ENCODE data around the gene ACOT8. TPM values are rescaled to one million over a fixed set of nuclear protein-coding genes. Genes with fewer than 3 reads are reported as not detected.

ACOT8 gene
- total and polyA plus RNA-seq, 9 of the 15 experiments (the other 6 are each of a cell fraction or from before 2014, with no cell fraction given) = 8.2 to 46.7 (median 20.7) TPM

DNA sequence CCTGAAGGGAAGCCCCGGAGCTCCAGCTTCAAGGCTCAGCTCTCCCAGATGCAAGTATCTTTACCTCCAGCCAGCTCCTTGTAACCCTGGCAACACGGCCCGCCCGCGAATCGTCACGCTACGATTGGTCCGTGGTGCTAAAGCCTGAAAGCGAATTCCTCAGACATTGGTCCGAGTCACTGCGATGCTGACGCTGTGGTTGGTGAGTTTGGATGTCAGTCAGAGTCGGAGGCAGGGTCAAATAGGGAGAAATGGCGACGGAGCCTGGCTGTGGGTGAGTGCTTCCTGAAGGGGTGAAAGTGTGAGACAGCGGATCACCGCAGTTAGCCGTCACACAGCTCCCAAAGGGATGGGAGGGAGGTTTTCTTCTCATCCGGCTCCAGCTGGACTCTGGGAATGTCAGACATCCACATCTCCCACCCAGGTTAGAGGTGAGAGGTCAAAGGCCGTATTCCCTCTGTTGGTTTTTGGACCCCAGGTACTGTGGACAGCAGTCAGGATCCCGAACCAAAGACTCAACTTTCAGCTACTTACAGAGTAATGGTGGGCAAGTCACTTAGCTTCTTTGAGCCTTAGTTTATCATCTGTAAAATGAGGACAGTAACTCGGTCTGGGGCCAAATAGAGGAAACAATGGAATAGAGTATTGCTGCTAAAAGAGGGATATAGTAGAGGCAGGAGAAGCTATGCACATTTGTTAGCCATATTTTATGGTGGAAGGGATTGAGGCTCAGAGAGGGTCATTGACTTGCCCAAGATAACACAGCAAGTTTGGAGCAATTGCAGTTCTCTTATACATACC, 24.0 kb upstream of the ACOT8 start, which contains the start of gene ZSWIM1 (continued):
- TF ChIP-seq YBX1 (IDR thresholded peaks at IDR 0.05) (no peak), GATAD2B (IDR thresholded peaks at IDR 0.05; ENCODE audit: borderline replicate concordance) (no peak), SAFB (IDR thresholded peaks at IDR 0.05; ENCODE audit: borderline replicate concordance, low read depth, low read length) (no peak), ZBTB43 (CRISPR knock-in tag; IDR thresholded peaks at IDR 0.05) (no peak), HNRNPH1 (optimal IDR thresholded peaks at IDR 0.05; ENCODE audit: low read depth, low read length) (no peak), NCOR1 (IDR thresholded peaks at IDR 0.05) (no peak), MLLT1 (IDR thresholded peaks at IDR 0.05) (peak in 1 of 2 experiments; percentile 44; a peak in 1 of 4 replicates), ZBTB11 (CRISPR knock-in tag; IDR thresholded peaks at IDR 0.05) (no peak), E2F3 (CRISPR knock-in tag; IDR thresholded peaks at IDR 0.05) (no peak), NR2F6 (CRISPR knock-in tag; IDR thresholded peaks at IDR 0.05) (no peak), HDAC1 (IDR thresholded peaks at IDR 0.05) (peak in 1 of 2 experiments; percentile 71; a peak in 2 of 4 replicates), ETS1 (conservative IDR thresholded peaks at IDR 0.05; ENCODE audit: control insufficient read depth, low read depth, low read length) (no peak), HDAC8 (tag; IDR thresholded peaks at IDR 0.05) (no peak), SETDB1 (IDR thresholded peaks at IDR 0.05; ENCODE audit: low read length) (no peak), ZFP1 (CRISPR knock-in tag; IDR thresholded peaks at IDR 0.05) (no peak), SUPT5H (IDR thresholded peaks at IDR 0.05) (peak; percentile 95), SMARCC2 (IDR thresholded peaks at IDR 0.05; ENCODE audit: low read depth) (no peak), SIN3A (IDR thresholded peaks at IDR 0.05; ENCODE audit: borderline replicate concordance in 2 of 2, control insufficient read depth in 1 of 2, low read depth in 2 of 2, low read length in 2 of 2) (0 out of 4 replicates have a peak, but pooled peaks have one; percentile 22 to 50), THRA (IDR thresholded peaks at IDR 0.05) (no peak)

Data from K562 (cell line).